22Rv1 (cell line): ENCODE results near the gene ESYT1.
A peak's percentile ranks its signal among the peaks of the same experiment; 100 is the strongest.

Source experiments
- CTCF ChIP-seq: fragments of 450-650 bp; IDR thresholded peaks from 2 replicates; pipeline ENCODE4 v1.5.1; 2017; ENCODE audit warnings: mild to moderate bottlenecking
- ZFX ChIP-seq: fragments of 450-650 bp; IDR thresholded peaks from 2 replicates; pipeline ENCODE4 v1.6.1; 2017; ENCODE audit warnings: antibody characterized with exemption, borderline replicate concordance

GRCh38 chr12:56117778-56118687 lies 10.0 kb upstream of the ESYT1 start, which contains the start of gene ZC3H10:
- TF ChIP-seq CTCF (peak; percentile 86), ZFX (no peak)
